NCI-H187 treated with DMSO at 0.1 percent for 48 hours (cell line): Measurements from ENCODE around the gene TMEM41B.
"Not testable (repeated sequence)": the region's sequence is repeated elsewhere in the genome, so short reads cannot be mapped to it uniquely, and the experiment has no call there.

Experiments used
- DNase-seq: peaks from one replicate; lab custom pipeline; 2025; lab: John Stamatoyannopoulos, UW

The TMEM41B gene

DNA sequence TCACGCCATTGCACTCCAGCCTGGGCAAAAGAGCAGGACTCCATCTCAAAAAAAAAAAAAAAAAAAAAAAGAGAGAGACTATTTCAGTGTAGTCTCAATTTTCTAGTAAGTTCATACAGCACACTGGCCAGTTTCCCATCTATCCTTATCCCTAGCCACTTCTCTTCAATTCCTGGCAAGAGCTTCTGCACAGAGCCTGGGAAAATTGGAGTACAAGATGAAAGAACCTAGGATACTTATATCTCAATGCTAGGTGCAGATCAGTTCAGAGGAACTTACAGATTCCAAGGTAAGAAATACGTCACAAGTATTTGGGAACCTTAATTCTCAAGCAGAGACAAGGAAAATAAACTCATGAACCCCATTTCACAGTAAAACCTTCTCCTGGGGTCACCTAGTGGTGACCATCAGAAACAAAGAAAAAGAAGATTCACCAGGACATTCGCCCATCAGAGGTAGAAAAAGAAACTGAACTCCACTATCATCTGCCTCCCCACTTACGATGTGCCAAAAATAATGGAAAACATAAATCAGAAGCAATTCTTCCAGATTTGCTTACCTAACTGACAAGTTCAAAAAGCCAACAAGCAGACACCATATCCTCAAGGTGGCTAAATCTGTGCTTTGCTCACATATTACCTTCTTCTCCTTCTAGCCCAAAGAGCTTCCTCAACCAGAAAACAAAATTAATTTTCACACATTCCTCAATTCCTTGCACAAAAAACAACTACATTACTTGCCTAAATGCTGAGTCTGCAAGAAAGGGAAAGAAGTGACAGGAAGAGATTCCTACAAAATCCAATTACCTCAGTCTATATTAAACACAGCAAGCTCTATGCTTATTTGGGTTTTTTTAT lies 54.2 kb downstream of the TMEM41B start:
- DNase-seq = no peak

DNA sequence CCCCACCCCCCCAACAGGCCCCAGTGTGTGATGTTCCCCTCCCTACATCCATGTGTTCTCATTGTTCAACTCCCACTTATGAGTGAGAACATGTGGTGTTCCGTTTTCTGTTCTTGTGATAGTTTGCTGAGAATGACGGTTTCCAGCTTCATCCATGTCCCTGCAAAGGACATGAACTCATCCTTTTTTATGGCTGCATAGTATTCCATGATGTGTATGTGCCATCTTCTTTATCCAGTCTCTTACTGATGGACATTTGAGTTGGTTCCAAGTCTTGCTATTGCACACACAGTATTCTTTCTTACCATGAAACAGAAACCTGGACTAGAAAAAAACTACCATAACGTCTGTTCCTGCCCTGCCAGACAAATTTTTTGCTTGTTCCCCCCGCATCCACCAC lies 56.1 kb downstream of the TMEM41B start:
- DNase-seq = not testable (repeated sequence)

DNA sequence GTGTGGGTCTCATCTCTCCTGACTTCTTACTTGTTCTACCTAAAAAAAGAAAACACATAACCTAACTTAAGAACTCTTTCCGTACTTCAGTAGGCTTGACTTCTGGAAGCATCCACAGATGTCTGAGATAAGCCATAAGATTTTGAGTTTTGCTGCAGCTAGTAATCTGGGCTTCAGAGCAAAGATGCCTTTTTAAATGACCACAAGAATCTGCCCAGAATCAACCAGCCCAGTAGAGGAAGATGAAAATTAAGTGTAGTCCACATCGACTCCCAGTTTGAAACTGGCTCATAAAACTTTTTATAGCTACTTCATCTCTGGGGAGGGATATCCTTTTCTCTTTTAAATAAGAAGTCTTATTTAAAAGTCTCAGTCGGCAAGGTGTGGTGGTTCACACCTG lies 60.0 kb downstream of the TMEM41B start:
- DNase-seq = no peak

DNA sequence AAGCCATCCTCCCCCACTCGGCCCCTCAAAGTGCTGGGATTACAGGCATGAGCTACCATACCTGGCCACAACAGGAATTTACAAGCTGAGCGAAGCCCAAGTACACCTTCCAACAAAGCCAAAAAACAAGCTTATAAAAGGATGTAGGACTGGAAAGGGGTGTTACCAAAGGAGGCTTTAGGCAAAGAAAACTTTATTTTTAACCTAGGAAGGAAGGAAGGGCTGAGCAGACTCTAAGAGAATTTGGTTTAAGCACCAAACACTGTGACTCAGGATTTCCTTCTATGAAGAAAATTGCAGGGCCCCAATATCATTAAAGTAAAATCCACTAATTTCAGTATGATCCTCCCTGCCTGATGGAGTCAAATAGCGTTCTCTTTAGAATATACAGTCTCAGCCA lies 61.3 kb downstream of the TMEM41B start:
- no peak for DNase-seq

DNA sequence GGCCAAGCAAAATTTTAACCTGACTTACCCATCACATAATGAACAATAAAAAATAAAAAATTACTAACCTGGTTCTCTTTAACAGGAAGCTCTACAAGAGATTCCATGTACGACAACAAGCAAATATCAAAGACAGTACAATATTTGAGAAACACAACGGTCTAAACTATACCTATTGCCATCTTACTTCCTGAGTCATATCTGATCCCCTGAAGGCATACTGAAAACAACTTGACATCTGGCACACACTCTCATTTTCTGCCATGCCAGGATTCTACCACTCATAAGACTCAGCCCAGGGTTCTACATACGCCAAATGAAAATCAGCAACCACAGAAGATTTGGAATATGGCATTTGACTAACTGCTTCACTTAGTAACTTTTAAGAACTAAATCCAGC lies 63.1 kb downstream of the TMEM41B start:
- DNase-seq = no peak

DNA sequence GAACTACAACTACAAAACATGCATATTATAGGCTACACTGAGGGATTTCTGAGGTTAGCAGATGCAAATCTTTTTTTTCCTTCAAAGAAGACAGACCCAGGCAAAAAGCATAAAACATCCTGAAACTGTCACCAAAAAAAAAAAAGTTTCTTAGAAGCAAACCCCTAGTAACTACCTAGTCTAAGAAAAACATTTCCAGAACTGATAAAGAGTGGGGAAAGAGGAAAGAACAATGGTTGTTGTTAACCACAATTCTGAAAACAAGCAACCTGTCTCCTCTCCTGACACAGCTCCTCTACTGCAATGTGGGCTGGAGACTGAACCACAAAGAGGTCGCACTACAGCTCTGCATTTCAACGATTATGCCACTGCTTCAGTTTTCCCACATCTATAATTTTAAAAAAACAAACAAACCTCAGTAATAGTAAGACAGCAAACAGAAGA lies 64.2 kb downstream of the TMEM41B start:
- DNase-seq = no peak

DNA sequence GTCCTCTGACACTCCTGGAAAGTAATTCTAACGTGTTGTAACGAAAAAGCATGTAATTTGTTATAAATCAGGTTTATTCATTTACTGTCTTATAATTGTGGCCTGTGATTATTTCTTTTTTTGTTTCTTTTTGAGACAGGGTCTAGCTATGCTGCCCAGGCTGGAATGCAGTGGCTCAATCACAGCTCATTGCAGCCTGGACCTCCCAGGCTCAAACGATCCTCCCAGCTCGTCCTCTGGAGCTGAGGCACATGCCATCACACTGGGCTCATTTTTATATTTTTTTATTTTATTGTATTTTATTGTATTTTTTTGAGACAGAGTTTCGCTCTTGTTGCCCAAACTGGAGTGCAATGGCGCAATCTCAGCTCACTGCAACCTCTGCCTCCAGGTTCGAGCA lies 65.1 kb downstream of the TMEM41B start:
- no peak for DNase-seq

DNA sequence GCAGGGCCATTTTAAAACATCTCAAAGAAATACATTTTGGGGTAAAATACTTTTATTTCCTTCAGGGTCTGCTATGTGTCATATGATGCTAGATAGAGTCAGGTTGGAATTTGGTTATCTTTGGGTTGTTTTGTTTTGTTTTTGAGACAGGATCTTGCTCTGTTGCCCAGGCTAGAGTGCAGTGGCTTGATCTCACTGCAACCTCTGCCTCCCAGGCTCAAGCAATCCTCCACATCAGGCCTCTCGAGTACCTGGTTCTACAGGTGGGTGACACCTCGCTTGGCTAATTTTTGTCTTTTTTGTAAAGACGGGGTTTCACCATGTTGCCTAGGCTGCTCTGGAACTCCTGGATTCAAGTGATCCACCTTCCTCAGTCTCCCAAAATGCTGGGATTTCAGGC lies 66.5 kb downstream of the TMEM41B start:
- DNase-seq = no peak

DNA sequence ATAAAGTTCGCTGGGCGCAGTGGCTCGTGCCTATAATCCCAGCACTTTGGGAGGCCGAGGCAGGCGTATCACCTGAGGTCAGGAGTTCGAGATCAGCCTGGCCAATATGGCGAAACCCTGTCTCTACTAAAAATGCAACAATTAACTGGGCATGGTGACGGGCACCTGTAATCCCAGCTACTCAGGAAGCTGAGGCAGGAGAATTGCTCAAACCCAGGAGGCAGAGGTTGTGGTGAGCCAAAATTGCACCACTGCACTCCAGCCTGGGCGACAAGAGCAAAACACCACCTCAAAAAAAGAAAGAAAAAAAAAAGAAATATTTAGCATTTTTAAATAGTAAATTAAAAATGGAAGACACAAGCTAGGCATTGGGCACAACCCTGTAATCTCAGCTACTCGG lies 78.2 kb downstream of the TMEM41B start:
- not testable (repeated sequence) for DNase-seq

DNA sequence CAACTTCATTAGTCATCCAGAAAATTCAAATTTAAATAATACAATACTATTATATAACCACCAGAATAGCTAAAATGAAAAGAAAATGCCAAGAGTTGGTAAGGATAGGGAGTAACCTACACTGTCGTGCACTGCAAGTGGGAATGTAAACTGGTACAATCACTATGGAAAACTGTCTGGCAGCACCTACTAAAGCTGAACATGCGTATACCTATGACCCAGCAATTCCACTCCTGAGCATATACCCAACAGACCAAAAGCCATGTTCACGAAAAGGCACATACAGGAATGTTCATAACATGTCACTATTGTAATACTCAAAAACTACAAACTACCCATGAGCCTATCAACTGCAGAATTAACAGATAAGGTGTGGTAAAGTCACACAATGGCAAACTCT lies 81.9 kb downstream of the TMEM41B start:
- DNase-seq = no peak

DNA sequence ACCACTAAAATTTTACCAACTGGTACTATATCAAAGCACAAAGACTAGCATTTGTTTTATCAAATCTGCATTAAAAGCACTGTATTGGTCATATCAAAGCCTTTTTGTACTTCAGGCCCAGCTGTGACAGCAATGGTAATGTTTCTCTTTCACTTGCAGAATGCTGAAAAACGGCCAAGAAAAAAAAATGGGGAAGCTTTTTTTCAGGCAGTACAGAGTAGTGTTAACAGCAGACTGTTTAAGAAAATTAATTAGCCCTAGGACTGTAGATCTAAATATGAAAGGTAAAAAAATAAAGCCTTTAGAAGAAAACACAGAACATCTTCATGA lies 82.6 kb downstream of the TMEM41B start:
- no peak for DNase-seq
